GM19324 (cell line): ENCODE results near the gene SLC25A48.

Experiments
- ATAC-seq: cut with Tn5 transposase; IDR thresholded peaks from one replicate; pipeline ENCODE4 v1.9.1; 2021; ENCODE audit warnings: mild to moderate bottlenecking, moderate library complexity; ENCODE audit not compliant: unreplicated experiment, low FRiP score

Gene SLC25A48

GRCh38 chr5:135834639-135835529 is at the start of gene SLC25A48:
TSS of gene SLC25A48 (plus strand) at chr5:135834663. CDS start at chr5:135834848, 185 bp downstream.
- ATAC-seq = no peak

- no peak for ATAC-seq
Measured at GRCh38 chr5:135800656-135801055, 33.8 kb upstream of the SLC25A48 start.

GRCh38 chr5:135810188-135810943 is 24.1 kb upstream of the SLC25A48 start:
- ATAC-seq = no peak

GRCh38 chr5:135811007-135811406 is 23.5 kb upstream of the SLC25A48 start:
- ATAC-seq = no peak

GRCh38 chr5:135813758-135814157 is 20.7 kb upstream of the SLC25A48 start:
- no peak for ATAC-seq

GRCh38 chr5:135814316-135814715 is 20.1 kb upstream of the SLC25A48 start:
- ATAC-seq = no peak

GRCh38 chr5:135814812-135815211 is 19.7 kb upstream of the SLC25A48 start:
- no peak for ATAC-seq

GRCh38 chr5:135821061-135821801 is 13.2 kb upstream of the SLC25A48 start:
- ATAC-seq = no peak

GRCh38 chr5:135821802-135822201 is 12.7 kb upstream of the SLC25A48 start:
- ATAC-seq = no peak

GRCh38 chr5:135822286-135822685 is 12.2 kb upstream of the SLC25A48 start:
- ATAC-seq = no peak

GRCh38 chr5:135822959-135823358 is 11.5 kb upstream of the SLC25A48 start:
- ATAC-seq = no peak

- no peak for ATAC-seq
Measured at GRCh38 chr5:135823881-135824280, 10.6 kb upstream of the SLC25A48 start.

- no peak for ATAC-seq
Measured at GRCh38 chr5:135824541-135825041, 9.9 kb upstream of the SLC25A48 start.

- ATAC-seq = no peak
Measured at GRCh38 chr5:135825373-135826220, 8.9 kb upstream of the SLC25A48 start.

GRCh38 chr5:135826221-135826525 is 8.3 kb upstream of the SLC25A48 start:
- ATAC-seq = no peak

- no peak for ATAC-seq
Measured at GRCh38 chr5:135826994-135827671, 7.3 kb upstream of the SLC25A48 start.

GRCh38 chr5:135827965-135828781 is 6.3 kb upstream of the SLC25A48 start:
- ATAC-seq = no peak

- ATAC-seq = no peak
Measured at GRCh38 chr5:135828782-135829127, 5.7 kb upstream of the SLC25A48 start.

- ATAC-seq = no peak
Measured at GRCh38 chr5:135829179-135829578, 5.3 kb upstream of the SLC25A48 start.
